Measurements from ENCODE around the gene MDH1B.

MDH1B gene

GRCh38 chr2:206799083-206799482 is 34.0 kb upstream of the MDH1B start:
- no peaks in the 10 kb centered on the region for H3K9me3 ChIP-seq (ENCODE audit: control insufficient read depth, low read length)
- H2AFZ ChIP-seq, result no peak overlapping the region
- no peaks in the 10 kb centered on the region for H3K27me3 ChIP-seq (ENCODE audit: control insufficient read depth, insufficient read depth, low read length)
- H3K4me1 ChIP-seq, result no peaks in the 10 kb centered on the region
- no peak overlapping the region for H3K4me3 ChIP-seq (ENCODE audit: low read depth, low read length)
- no peaks in the 10 kb centered on the region for H3K36me3 ChIP-seq (ENCODE audit: control insufficient read depth, insufficient read depth, low read length)
- TF ChIP-seq CTCF (IDR thresholded peaks at IDR 0.05), result no peak
- no peak overlapping the region for H3K9ac ChIP-seq
- no peaks in the 10 kb centered on the region for H3K79me2 ChIP-seq
- no peak overlapping the region for H3K4me2 ChIP-seq (ENCODE audit: low read length)
- no peak overlapping the region for H3K27ac ChIP-seq

GRCh38 chr2:206798000-206798399 is 32.9 kb upstream of the MDH1B start:
- Histone ChIP-seq H3K4me1 (no peaks in the 10 kb centered on the region), H3K9ac (no peak overlapping the region), H3K4me2 (ENCODE audit: low read length) (no peak overlapping the region), H3K4me3 (ENCODE audit: low read depth, low read length) (no peak overlapping the region), H2AFZ (no peak overlapping the region), H3K79me2 (no peaks in the 10 kb centered on the region), H3K9me3 (ENCODE audit: control insufficient read depth, low read length) (no peaks in the 10 kb centered on the region), H3K36me3 (ENCODE audit: control insufficient read depth, insufficient read depth, low read length) (no peaks in the 10 kb centered on the region), H3K27ac (no peak overlapping the region), H3K27me3 (ENCODE audit: control insufficient read depth, insufficient read depth, low read length) (no peaks in the 10 kb centered on the region)
- no peak for TF ChIP-seq CTCF (IDR thresholded peaks at IDR 0.05)

GRCh38 chr2:206797376-206797775 is 32.2 kb upstream of the MDH1B start:
- Histone ChIP-seq H2AFZ (no peak overlapping the region), H3K4me2 (ENCODE audit: low read length) (no peak overlapping the region)

GRCh38 chr2:206792645-206793044 is 27.5 kb upstream of the MDH1B start:
- Histone ChIP-seq H3K9ac (no peak overlapping the region), H3K9me3 (ENCODE audit: control insufficient read depth, low read length) (no peaks in the 10 kb centered on the region), H3K4me2 (ENCODE audit: low read length) (no peak overlapping the region), H3K4me1 (no peaks in the 10 kb centered on the region), H2AFZ (no peak overlapping the region), H3K4me3 (ENCODE audit: low read depth, low read length) (no peak overlapping the region), H3K27me3 (ENCODE audit: control insufficient read depth, insufficient read depth, low read length) (no peaks in the 10 kb centered on the region), H3K27ac (no peak overlapping the region), H3K36me3 (ENCODE audit: control insufficient read depth, insufficient read depth, low read length) (no peaks in the 10 kb centered on the region), H3K79me2 (no peaks in the 10 kb centered on the region)
- TF ChIP-seq CTCF (IDR thresholded peaks at IDR 0.05), result no peak

More at GRCh38 chr2:206797376-206797775, 32.2 kb upstream of the MDH1B start:
- no peaks in the 10 kb centered on the region for H3K27me3 ChIP-seq (ENCODE audit: control insufficient read depth, insufficient read depth, low read length)
- H3K27ac ChIP-seq, result no peak overlapping the region
- H3K4me1 ChIP-seq, result no peaks in the 10 kb centered on the region
- no peaks in the 10 kb centered on the region for H3K36me3 ChIP-seq (ENCODE audit: control insufficient read depth, insufficient read depth, low read length)
- no peak overlapping the region for H3K4me3 ChIP-seq (ENCODE audit: low read depth, low read length)
- no peak for TF ChIP-seq CTCF (IDR thresholded peaks at IDR 0.05)
- H3K9ac ChIP-seq, result no peak overlapping the region
- H3K79me2 ChIP-seq, result no peaks in the 10 kb centered on the region
- H3K9me3 ChIP-seq (ENCODE audit: control insufficient read depth, low read length), result no peaks in the 10 kb centered on the region

GRCh38 chr2:206790311-206790935 is 25.3 kb upstream of the MDH1B start:
- no peaks in the 10 kb centered on the region for H3K36me3 ChIP-seq (ENCODE audit: control insufficient read depth, insufficient read depth, low read length)
- no peaks in the 10 kb centered on the region for H3K4me1 ChIP-seq
- H3K27ac ChIP-seq, result no peak overlapping the region
- H3K79me2 ChIP-seq, result no peaks in the 10 kb centered on the region
- H3K4me3 ChIP-seq (ENCODE audit: low read depth, low read length), result no peak overlapping the region
- H3K4me2 ChIP-seq (ENCODE audit: low read length), result no peak overlapping the region
- H3K27me3 ChIP-seq (ENCODE audit: control insufficient read depth, insufficient read depth, low read length), result no peaks in the 10 kb centered on the region
- TF ChIP-seq CTCF (IDR thresholded peaks at IDR 0.05), result no peak
- no peak overlapping the region for H3K9ac ChIP-seq
- H2AFZ ChIP-seq, result no peak overlapping the region
- no peaks in the 10 kb centered on the region for H3K9me3 ChIP-seq (ENCODE audit: control insufficient read depth, low read length)

Measured in parathyroid adenoma (tissue), 2 donors.